ENCODE measurements around the gene TTLL5. TPM values are rescaled to one million over a fixed set of nuclear protein-coding genes. Genes with fewer than 3 reads are reported as not detected.

Gene TTLL5
- total RNA-seq, 1 donor from 2014 or later = 45.2 TPM

- no peak for TF ChIP-seq CTCF (IDR thresholded peaks at IDR 0.05; ENCODE audit: unreplicated experiment)
- peaks cover 6% of the 10 kb centered on the region for H3K36me3 Mint-ChIP-seq
- no peak overlapping the region for H3K27ac Mint-ChIP-seq
- H3K27me3 Mint-ChIP-seq (ENCODE audit: low read depth) = no peaks in the 10 kb centered on the region
- H3K4me1 Mint-ChIP-seq = no peaks in the 10 kb centered on the region
- no peak overlapping the region for H3K4me3 Mint-ChIP-seq
- no peaks in the 10 kb centered on the region for H3K9me3 Mint-ChIP-seq
- no peak for DNase-seq (ENCODE audit: low spot score in 2 of 2, unreplicated experiment in 2 of 2)
Observed at GRCh38 chr14:75944607-75945241, 283.7 kb downstream of the TTLL5 start.

- Mint-ChIP-seq H3K4me3 (no peak overlapping the region), H3K9me3 (peaks cover under 1% of the 10 kb centered on the region), H3K4me1 (no peaks in the 10 kb centered on the region), H3K27ac (no peak overlapping the region), H3K36me3 (peaks cover 9% of the 10 kb centered on the region), H3K27me3 (ENCODE audit: low read depth) (no peaks in the 10 kb centered on the region)
- DNase-seq (ENCODE audit: low spot score in 2 of 2, unreplicated experiment in 2 of 2) = no peak
- no peak for TF ChIP-seq CTCF (IDR thresholded peaks at IDR 0.05; ENCODE audit: unreplicated experiment)
Observed at GRCh38 chr14:75946785-75947184, 285.7 kb downstream of the TTLL5 start.

GRCh38 chr14:75952489-75952888 is 291.4 kb downstream of the TTLL5 start:
- Mint-ChIP-seq H3K9me3 (peaks cover 9% of the 10 kb centered on the region), H3K27me3 (ENCODE audit: low read depth) (no peaks in the 10 kb centered on the region), H3K36me3 (peaks cover 15% of the 10 kb centered on the region), H3K4me3 (no peak overlapping the region), H3K27ac (no peak overlapping the region), H3K4me1 (no peaks in the 10 kb centered on the region)
- DNase-seq (ENCODE audit: low spot score in 2 of 2, unreplicated experiment in 2 of 2) = no peak
- TF ChIP-seq CTCF (IDR thresholded peaks at IDR 0.05; ENCODE audit: unreplicated experiment) = no peak

- no peaks in the 10 kb centered on the region for H3K9me3 Mint-ChIP-seq
- no peak for TF ChIP-seq CTCF (IDR thresholded peaks at IDR 0.05; ENCODE audit: unreplicated experiment)
- H3K27ac Mint-ChIP-seq = no peak overlapping the region
- H3K27me3 Mint-ChIP-seq (ENCODE audit: low read depth) = no peaks in the 10 kb centered on the region
- DNase-seq (ENCODE audit: low spot score in 2 of 2, unreplicated experiment in 2 of 2) = no peak
- peaks cover 5% of the 10 kb centered on the region for H3K4me1 Mint-ChIP-seq
- peaks cover 54% of the 10 kb centered on the region for H3K36me3 Mint-ChIP-seq
- H3K4me3 Mint-ChIP-seq = no peak overlapping the region
Observed at GRCh38 chr14:75959031-75959430, 298.0 kb downstream of the TTLL5 start.

- Mint-ChIP-seq H3K9me3 (no peaks in the 10 kb centered on the region), H3K27ac (peak overlapping the region; percentile 54), H3K4me1 (peaks cover 5% of the 10 kb centered on the region), H3K36me3 (peaks cover 58% of the 10 kb centered on the region), H3K4me3 (no peak overlapping the region), H3K27me3 (ENCODE audit: low read depth) (no peaks in the 10 kb centered on the region)
- no peak for TF ChIP-seq CTCF (IDR thresholded peaks at IDR 0.05; ENCODE audit: unreplicated experiment)
- DNase-seq (ENCODE audit: low spot score in 2 of 2, unreplicated experiment in 2 of 2) = no peak
Observed at GRCh38 chr14:75960231-75960630, 299.2 kb downstream of the TTLL5 start.

GRCh38 chr14:75961662-75962061 is 300.6 kb downstream of the TTLL5 start:
- no peaks in the 10 kb centered on the region for H3K27me3 Mint-ChIP-seq (ENCODE audit: low read depth)
- peaks cover 72% of the 10 kb centered on the region for H3K36me3 Mint-ChIP-seq
- peaks cover 5% of the 10 kb centered on the region for H3K4me1 Mint-ChIP-seq
- no peak overlapping the region for H3K4me3 Mint-ChIP-seq
- H3K9me3 Mint-ChIP-seq = no peaks in the 10 kb centered on the region
- TF ChIP-seq CTCF (IDR thresholded peaks at IDR 0.05; ENCODE audit: unreplicated experiment) = no peak
- H3K27ac Mint-ChIP-seq = no peak overlapping the region
- DNase-seq (ENCODE audit: low spot score in 2 of 2, unreplicated experiment in 2 of 2) = no peak

All from mesothelial cell of epicardium (in vitro differentiated cells).